Measurements from ENCODE around the gene C17orf78. TPM values are rescaled to one million over a fixed set of nuclear protein-coding genes. Genes with fewer than 3 reads are reported as not detected.
A peak's percentile ranks its signal among the peaks of the same experiment; 100 is the strongest.

C17orf78 gene
- total and polyA plus RNA-seq, 2 of the 8 experiments (the other 6 are each of a cell fraction or from before 2014, with no cell fraction given) = not detected

DNA sequence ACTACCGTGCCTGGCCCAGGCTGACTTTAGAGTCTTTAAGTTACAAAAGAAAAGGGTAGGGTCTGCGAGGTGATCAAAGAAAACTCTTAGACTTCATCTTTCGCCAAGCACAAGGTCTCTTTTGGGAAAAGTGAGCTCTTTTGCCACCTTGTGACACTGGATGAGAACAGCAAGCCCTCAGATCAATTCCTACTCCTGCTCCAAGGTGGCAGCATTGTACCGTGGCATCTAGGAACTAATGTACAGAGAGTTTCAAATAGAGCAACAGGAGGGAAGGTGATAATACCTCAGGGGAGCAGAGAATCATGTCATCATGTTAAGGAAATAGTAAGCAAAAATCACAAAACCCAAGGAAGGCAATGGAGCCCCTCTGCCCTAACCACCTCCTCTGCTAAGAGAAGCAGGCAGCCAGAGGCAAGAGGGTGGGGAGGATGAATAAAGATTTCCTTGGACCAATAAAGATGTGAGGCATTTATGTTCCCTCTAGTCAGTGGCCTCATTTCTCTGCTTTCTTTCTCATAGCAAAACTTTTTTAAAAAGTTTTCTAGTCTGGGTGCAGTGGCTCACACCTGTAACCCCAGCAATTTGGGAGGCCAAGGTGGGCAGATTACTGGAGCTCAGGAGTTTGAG lies 2.1 kb upstream of the C17orf78 start:
- H3K4me1 ChIP-seq (replicated peaks in 1 of 4; ENCODE audit: control insufficient read depth in 3 of 4, insufficient read depth in 4 of 4, low read length in 3 of 4) = no peaks in the 10 kb centered on the region; a peak in 1 of 7 replicates
- peak; percentile 66 to 67 for DNase-seq (ENCODE audit: low read depth in 1 of 2, low spot score in 2 of 2)
- 0 out of 2 replicates have a peak overlapping the region, but pooled peaks have one; percentile 21 for H2AFZ ChIP-seq (ENCODE audit: low read length)
- no peak overlapping the region; the same call in 1 of the 2 replicates for H2BK15ac ChIP-seq (ENCODE audit: low read length)
- no peak overlapping the region for H4K8ac ChIP-seq (ENCODE audit: extremely low read depth, insufficient read depth, low read length)
- WGBS, 2 experiments (ENCODE audit: extremely low coverage in 1 of 2, insufficient coverage in 1 of 2, insufficient read length in 1 of 2, insufficient replicate concordance in 2 of 2, low coverage in 1 of 2, low lambda C conversion rate in 2 of 2, missing lambda C conversion rate in 1 of 2) = 21% methylated on average over 4 of the region's 4 CpGs; no CpG with 5 or more reads in 1 of the 2 experiments
- no peak overlapping the region for H3K23ac ChIP-seq (ENCODE audit: insufficient read length)
- H2BK5ac ChIP-seq (ENCODE audit: low read depth, low read length) = no peak overlapping the region
- no peaks in the 10 kb centered on the region for H3K36me3 ChIP-seq (ENCODE audit: control insufficient read depth in 2 of 4, insufficient read depth in 4 of 4, low read length in 3 of 4)
- no peak overlapping the region for H2BK120ac ChIP-seq (replicated peaks; ENCODE audit: low read depth, low read length)
- no peak overlapping the region for H3K4me2 ChIP-seq (ENCODE audit: insufficient read depth in 1 of 2, low read depth in 2 of 2, low read length in 2 of 2)
- H2BK20ac ChIP-seq (ENCODE audit: low read length) = no peak overlapping the region
- H3K9ac ChIP-seq (replicated peaks in 1 of 4; ENCODE audit: extremely low read depth in 1 of 4, low read depth in 3 of 4, low read length in 3 of 4) = no peak overlapping the region
- ChIA-PET CTCF (ENCODE audit: partially characterized antibody) (interaction anchor here (0.5 to 6.6 kb wide), 61 partner anchors 9 to 398 kb away, joined by 3 to 126 read pairs (median 4); no protein-coding TSS in a partner anchor), POLR2A (ENCODE audit: partially characterized antibody) (interaction anchor here (0.8 to 2.6 kb wide), 5 partner anchors 10 to 236 kb away, joined by 3 to 15 read pairs (median 3); partner anchors contain the start of gene SYNRG)
- H4K5ac ChIP-seq (ENCODE audit: insufficient read length, low read depth, low read length) = no peak overlapping the region
- no peak overlapping the region for H3K18ac ChIP-seq (ENCODE audit: extremely low read depth, low read length)
- H3K4ac ChIP-seq (replicated peaks; ENCODE audit: insufficient read length, low read depth, low read length) = no peak overlapping the region
- no peaks in the 10 kb centered on the region for H3K27me3 ChIP-seq (replicated peaks in 1 of 4; ENCODE audit: control insufficient read depth in 3 of 4, extremely low read depth in 1 of 4, insufficient read depth in 3 of 4, low read length in 3 of 4)
- no peak overlapping the region for H3K4me3 ChIP-seq (ENCODE audit: extremely low read depth in 1 of 4, insufficient read depth in 2 of 4, low read depth in 3 of 4, low read length in 4 of 4)
- 0 out of 2 replicates have a peak overlapping the region, but pooled peaks have one; percentile 22 for H2BK12ac ChIP-seq (ENCODE audit: low read depth, low read length)
- no peak overlapping the region for H3K56ac ChIP-seq (replicated peaks; ENCODE audit: insufficient read length, low read depth, low read length)
- no peak overlapping the region for H4K91ac ChIP-seq (replicated peaks; ENCODE audit: insufficient read length, low read length)
- no peak for FAIRE-seq
- no peaks in the 10 kb centered on the region for H3K79me2 ChIP-seq (ENCODE audit: control insufficient read depth in 1 of 2, insufficient read depth in 2 of 2, low read length in 2 of 2)
- H3K23me2 ChIP-seq (ENCODE audit: low read depth, low read length) = no peaks in the 10 kb centered on the region
- H3K79me1 ChIP-seq (ENCODE audit: low read depth, low read length) = no peaks in the 10 kb centered on the region
- H3K9me3 ChIP-seq (ENCODE audit: insufficient read depth in 2 of 2, low read depth in 1 of 2, low read length in 1 of 2) = no peaks in the 10 kb centered on the region
- no peak overlapping the region for H3K27ac ChIP-seq (ENCODE audit: low read depth, low read length)
- H2AK5ac ChIP-seq (ENCODE audit: low read depth, low read length) = no peak overlapping the region
- no peak overlapping the region for H3K14ac ChIP-seq (ENCODE audit: insufficient read length)
- no peaks in the 10 kb centered on the region for H4K20me1 ChIP-seq (replicated peaks in 1 of 2; ENCODE audit: control insufficient read depth in 1 of 2, insufficient read depth in 2 of 2, low read length in 2 of 2)
- TF ChIP-seq ZNF274 (IDR thresholded peaks at IDR 0.05; ENCODE audit: borderline replicate concordance, extremely low read depth, low read length) = no peak
- TF ChIP-seq SIN3A (conservative IDR thresholded peaks at IDR 0.05 in 1 of 2, IDR thresholded peaks at IDR 0.05 in 1 of 2; ENCODE audit: low read depth in 1 of 2, low read length in 2 of 2) = peak in 1 of 2 experiments; percentile 34; a peak in 1 of 4 replicates
- TF ChIP-seq TAF7 (optimal IDR thresholded peaks at IDR 0.05; ENCODE audit: borderline replicate concordance, low read depth, low read length) = peak; percentile 44
- TF ChIP-seq, protein P1, sequence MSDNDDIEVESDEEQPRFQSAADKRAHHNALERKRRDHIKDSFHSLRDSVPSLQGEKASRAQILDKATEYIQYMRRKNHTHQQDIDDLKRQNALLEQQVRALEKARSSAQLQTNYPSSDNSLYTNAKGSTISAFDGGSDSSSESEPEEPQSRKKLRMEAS (IDR thresholded peaks at IDR 0.05) = peak; percentile 27; the same call in 1 of the 2 replicates
- TF ChIP-seq, protein P2, sequence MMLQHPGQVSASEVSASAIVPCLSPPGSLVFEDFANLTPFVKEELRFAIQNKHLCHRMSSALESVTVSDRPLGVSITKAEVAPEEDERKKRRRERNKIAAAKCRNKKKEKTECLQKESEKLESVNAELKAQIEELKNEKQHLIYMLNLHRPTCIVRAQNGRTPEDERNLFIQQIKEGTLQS (IDR thresholded peaks at IDR 0.05; ENCODE audit: insufficient read depth, low read depth, low read length) = no peak; the same call in 1 of the 2 replicates
- peak; percentile 99 for TF ChIP-seq RAD21 (IDR thresholded peaks at IDR 0.05 in 1 of 2, conservative IDR thresholded peaks at IDR 0.05 in 1 of 2; ENCODE audit: low read depth in 2 of 2, low read length in 2 of 2)

Data from H1 (cell line).